ENCODE results near the gene SLC38A1.
"Not testable (repeated sequence)": the region's sequence is repeated elsewhere in the genome, so short reads cannot be mapped to it uniquely, and the experiment has no call there.

The SLC38A1 gene

DNA sequence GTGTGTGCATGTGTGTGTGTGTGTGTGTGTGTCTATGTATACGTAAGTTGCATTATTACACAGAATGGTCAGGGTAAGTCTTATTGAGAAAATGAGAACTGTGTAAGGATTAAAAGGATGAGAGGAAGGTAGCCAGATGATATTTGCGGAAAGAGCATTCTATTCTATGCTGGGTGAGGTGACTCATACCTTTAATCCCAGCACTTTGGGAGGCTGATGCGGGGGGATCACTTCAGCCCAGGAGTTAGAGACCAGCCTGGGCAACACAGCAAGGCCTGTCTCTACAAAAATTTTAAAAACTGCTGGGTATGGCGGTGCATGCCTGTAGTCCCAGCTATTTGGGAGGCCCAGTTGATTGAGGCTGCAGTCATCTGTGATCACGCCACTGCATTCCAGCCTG is 103.7 kb downstream of the SLC38A1 start:
- DNase-seq (ENCODE audit: low read depth in 2 of 2) = no peak

DNA sequence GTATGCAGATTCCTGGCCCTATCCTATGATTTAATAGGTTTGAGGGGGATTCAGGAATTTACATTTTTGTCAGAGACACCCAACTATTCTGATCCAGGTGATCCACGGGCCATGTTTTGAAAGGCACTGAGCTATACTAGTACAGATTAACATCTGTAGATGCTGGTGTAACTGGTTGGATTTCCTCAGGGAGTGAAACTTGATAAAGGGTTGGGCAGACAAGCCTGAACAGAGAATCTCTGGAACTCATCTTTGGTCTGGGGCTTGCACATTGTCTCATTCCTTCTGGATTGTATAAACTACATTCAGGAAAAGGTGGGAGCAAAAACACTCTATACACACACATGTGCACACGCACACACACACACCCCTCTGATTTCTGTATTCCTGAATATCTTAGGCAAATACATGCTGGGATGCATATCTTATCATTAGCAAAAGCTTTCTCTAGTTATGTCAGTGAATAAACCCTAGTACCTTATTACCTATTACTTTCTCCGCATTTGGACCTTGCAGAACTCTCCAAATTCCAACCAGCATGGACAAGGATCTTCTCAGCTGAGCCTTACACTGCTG is 104.6 kb downstream of the SLC38A1 start:
- no peak for DNase-seq (ENCODE audit: low read depth in 2 of 2)

- DNase-seq (ENCODE audit: low read depth in 2 of 2) = not testable (repeated sequence)
These were observed 106.2 kb downstream of the SLC38A1 start for GRCh38 chr12:46162549-46163076.

DNA sequence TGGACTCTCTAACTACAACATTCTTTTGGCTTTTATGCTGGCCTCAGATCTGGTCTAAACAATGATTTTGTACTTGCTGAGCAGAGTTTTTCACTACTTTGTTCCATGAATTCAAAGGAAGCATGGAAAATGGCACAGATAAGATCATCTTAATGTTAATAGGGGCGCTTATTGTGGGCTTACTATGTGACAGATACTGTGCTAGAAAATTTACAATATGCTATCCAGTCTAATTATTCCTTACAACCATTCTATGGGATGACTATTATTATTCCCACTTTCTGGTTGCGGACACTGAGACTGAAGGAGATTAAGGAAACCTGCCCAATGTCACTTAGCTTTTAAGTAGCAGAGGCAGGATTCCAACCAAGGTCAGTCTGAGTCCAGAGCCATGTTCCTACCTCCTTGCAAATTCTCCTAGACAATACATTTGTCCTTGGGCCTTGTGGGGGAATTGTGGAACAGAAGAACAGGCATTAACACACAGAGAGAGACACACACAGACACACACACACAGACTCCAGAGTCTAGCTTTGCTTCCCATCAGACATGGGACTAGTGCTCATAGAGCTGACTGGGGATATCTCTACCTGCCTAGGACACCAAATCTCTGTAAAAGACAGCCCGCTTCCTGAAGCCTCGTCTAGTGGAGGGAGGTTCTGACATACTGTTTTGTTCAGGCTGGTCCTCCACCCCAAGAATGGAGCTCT is 107.7 kb downstream of the SLC38A1 start:
- DNase-seq (ENCODE audit: low read depth in 2 of 2) = no peak

GRCh38 chr12:46160101-46160980 is 108.5 kb downstream of the SLC38A1 start:
- DNase-seq (ENCODE audit: low read depth in 2 of 2) = no peak

- DNase-seq (ENCODE audit: low read depth in 2 of 2) = no peak
These were observed 109.4 kb downstream of the SLC38A1 start for GRCh38 chr12:46159309-46159901.

DNA sequence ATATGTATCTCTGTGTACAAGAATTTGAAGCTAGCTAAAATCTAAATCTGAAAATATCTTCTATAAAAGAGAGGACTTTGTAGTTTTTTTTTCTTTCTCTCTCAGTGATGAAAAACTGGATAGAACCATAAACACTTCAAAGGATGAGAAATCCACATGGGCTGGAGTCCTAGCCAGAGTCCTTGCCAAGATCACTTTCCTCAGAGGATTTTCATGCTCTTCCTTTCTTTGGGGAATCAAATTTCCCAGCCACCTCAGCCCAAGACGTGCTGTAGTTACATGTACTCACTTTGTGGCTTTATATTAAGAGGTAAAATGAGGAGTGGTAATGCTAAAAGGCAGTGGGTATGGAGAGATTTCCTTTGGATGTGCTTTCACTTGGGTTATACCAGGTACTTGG is 110.3 kb downstream of the SLC38A1 start:
- DNase-seq (ENCODE audit: low read depth in 2 of 2) = no peak

DNA sequence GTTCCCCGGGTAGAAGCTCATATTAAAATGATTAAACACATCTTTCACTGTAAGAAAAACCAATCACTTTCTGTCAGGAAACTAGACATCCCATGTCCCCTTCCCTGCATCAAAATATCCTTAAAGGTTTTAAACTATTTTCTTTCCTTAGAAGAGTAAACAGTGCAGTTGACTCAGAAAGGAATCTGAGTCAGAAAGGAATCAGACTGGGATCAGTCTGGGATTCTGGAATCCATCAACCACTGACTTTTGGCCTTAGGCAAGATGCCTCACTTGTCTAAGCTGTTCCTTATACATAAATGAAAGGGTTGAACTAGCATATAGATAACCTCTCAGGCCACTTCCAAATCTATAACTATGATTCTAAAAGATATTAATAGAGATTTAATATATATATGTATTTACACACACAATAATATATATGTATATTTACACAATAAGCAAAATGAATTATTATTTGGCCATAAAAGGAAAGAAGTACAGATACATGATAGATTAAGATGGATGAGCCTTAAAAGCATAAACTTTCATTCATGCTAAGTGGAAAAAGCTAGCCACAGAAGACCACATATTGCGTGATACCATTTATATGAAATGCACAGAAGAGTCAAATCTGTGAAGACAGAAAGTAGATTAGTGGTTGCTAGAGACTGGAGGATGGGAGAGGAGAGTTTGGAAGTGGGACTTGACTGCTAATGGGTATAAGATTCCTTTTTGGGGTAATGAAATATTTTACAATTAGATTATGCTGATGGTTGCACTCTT is 114.4 kb downstream of the SLC38A1 start:
- no peak for DNase-seq (ENCODE audit: low read depth in 2 of 2)

- DNase-seq (ENCODE audit: low read depth in 2 of 2) = no peak
These were observed 115.5 kb downstream of the SLC38A1 start for GRCh38 chr12:46153268-46153872.

DNA sequence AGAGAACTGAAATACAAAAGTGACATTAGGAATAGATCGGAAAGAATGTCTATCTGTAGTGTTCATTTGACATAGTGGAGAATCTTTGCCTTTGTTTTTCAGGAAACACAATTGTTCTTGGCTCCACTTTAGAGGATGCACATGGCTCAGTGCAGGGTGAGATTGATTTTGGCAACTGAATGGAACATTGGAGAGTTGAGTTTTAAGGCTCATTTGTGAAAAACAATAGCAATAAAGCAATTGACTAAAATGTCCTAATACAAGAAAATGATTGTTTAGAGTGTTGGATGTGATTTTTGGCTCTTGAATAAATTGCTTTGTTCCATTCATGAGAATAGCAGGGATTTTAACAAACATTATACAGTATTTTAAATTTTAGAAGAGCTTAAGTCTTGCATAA is 116.4 kb downstream of the SLC38A1 start:
- DNase-seq (ENCODE audit: low read depth in 2 of 2) = no peak

DNA sequence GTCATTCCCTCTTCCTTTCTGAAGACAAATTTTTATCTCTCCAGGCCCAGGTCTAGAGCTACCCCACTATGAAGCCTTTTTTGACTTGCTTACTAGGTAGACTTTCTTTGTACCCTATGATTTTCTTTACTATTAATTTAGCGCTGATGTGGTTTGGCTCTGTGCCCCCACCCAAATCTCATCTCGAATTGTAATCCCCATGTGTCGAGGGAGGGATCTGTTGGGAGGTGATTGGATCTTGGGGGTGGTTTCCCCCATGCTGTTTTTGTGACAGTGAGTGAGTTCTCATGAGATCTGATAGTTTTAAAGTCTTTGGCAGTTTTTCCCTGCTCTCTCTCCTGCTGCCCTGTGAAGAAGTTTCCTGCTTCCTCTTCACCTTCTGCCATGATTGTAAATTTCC is 118.1 kb downstream of the SLC38A1 start:
- DNase-seq (ENCODE audit: low read depth in 2 of 2) = no peak

DNA sequence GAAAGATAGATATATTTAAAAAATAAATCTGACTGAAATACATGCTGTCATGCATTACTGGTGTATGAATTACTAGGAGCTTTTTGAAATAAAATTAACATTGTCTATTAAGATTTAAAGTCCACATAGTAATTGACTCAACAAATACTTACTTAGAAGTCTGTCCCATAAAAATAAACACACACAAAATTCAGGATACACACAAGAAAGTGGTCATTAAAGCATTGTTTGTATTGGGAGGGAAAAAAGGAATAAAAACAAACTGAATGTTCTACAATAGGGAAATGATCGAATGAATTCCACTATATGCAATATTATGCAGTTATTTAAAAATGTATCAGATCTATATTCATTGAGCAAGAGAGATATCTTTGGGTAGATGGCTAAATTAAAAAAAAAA is 118.9 kb downstream of the SLC38A1 start:
- no peak for DNase-seq (ENCODE audit: low read depth in 2 of 2)

DNA sequence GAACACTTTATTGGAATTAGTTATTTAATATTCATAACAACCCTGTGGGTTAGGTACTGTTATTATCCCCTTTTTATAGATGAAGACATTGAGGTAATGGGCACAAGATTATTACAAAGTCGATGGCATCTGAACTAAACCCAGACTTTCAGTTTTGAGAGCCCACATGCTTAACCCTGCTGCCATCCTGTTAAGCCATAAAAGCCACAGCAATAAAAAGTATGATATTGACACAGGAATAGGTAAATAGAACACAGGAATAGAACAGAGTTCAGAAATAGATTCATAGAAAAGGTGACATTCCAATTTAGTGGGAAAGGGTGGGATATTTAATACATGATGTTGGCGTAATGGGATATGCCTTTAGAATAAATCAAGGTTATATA is 119.8 kb downstream of the SLC38A1 start:
- DNase-seq (ENCODE audit: low read depth in 2 of 2) = no peak

- DNase-seq (ENCODE audit: low read depth in 2 of 2) = no peak
These were observed 120.3 kb downstream of the SLC38A1 start for GRCh38 chr12:46148327-46149078.

DNA sequence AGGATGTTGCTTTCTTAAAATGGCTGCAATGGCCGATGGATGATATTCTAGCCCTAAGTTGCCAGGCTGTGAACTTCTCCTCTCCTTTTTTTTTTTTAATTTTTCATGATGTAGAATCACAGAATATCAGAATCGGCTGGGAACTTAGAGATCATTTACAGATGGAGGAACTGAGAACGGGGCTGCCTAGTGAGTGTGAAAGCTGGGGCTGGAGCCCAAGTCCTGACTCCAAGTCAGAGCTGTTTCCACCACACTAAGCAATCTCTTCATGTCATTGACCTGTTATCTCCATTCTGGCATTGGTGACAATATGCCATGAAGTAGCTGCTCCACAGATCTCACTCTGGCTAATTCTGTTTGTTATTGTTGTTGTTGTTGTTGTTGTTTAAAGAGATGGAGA is 121.7 kb downstream of the SLC38A1 start:
- no peak for DNase-seq (ENCODE audit: low read depth in 2 of 2)

DNA sequence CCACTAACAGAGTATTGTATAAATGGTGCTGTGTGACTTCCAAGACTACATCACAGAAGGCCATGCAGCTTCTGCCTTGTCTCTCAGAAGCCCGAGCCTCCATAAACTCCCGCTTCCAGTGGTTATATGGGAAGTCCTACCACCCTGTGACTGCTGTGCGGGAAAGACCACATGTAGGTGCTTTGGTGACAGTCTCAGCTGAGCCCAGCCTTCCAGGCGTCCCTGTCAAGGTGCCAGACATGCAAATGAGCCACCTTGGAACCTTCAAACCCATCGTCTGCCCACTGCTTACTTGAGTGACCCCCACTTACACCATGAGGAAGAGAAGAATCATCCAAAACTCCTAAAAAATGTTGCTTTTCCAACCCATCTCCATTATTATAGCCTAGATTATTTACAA is 123.0 kb downstream of the SLC38A1 start:
- DNase-seq (ENCODE audit: low read depth in 2 of 2) = no peak

DNA sequence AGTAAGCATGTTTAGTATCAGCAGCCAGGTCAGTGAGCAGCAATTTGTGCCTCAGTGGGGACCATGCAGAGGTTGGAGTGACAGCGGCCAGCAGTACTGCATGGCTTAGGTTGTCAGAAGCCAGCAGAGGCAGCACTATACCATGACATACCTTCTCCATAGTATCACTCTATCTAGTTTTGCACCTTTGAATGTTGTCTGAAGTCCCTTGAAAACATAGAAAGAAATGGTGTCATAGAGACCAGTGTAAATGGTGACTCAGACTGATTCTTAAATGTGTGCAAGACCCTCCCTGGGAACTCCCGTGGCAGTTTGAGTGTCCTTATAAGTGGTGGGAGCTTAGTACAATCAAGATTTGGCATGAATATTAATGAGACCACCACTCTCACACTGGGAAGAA is 124.4 kb downstream of the SLC38A1 start:
- no peak for DNase-seq (ENCODE audit: low read depth in 2 of 2)

GRCh38 chr12:46136249-46136648 is 132.6 kb downstream of the SLC38A1 start:
- no peak for DNase-seq (ENCODE audit: low read depth in 2 of 2)

DNA sequence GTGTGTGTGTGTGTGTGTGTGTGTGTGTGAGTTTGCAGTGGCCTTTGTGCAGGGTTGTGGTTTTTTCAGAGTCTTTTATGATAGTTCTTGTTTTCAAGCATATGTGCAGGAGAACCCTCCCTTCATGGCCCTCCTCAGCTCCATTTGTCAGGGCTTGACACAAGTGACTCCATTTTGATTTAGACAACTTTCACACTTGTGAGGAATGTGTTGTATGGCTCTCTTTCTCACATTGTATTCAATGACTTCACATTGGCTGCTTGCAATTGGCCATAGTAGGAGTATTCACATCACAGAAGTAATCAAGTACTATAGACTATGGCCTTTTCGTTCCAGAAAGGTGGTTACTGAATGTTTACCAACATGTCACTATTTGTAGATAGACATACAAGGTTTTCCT is 133.1 kb downstream of the SLC38A1 start:
- no peak for DNase-seq (ENCODE audit: low read depth in 2 of 2)

DNA sequence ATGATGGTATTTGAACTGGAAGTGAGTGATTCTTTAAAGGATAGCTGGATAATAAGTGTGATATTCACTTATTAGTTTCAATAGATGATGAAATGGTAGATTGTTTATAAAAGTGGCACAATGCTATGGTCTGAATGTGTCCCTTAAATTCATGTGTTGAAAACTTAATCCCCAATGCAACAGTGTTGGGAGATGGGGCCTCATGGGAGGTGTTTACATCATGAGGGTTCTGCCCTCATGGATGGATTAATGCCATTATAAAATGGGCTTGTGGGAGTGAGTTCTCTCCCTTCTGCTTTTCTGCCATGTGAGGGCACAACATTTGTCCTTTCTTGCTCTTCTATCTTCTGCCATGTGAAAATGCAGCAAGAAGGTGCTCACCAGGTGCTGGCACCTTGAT is 134.0 kb downstream of the SLC38A1 start:
- DNase-seq (ENCODE audit: low read depth in 2 of 2) = no peak

All from stimulated activated CD4-positive, alpha-beta T cell treated with anti-CD3 and anti-CD28 coated beads, Interleukin-12 subunit alpha, Interleukin-12 subunit beta, amount 100 ng/mL, for 24 hours (primary cell).